GM23338 (cell line): ENCODE data around the gene PAGE2B. TPM values are rescaled to one million over a fixed set of nuclear protein-coding genes. Genes with fewer than 3 reads are reported as not detected.

Experiments
- ATAC-seq: fragments of 200-7000 bp; cut with Tn5 transposase; 3 replicates; pipeline ENCODE4 v1.9.1; 2020
- DNase-seq: peaks from one replicate; pipeline ENCODE4 v3.0.0-alpha.2; 2015; ENCODE audit warnings: low spot score
- H2AFZ ChIP-seq: fragments of 200-600 bp; sonication (generic); 2 replicates; pipeline ENCODE4 v1.8.0; 2016; ENCODE audit warnings: antibody characterized with exemption, mild to moderate bottlenecking, moderate library complexity
- H3F3A ChIP-seq: fragments of 200-600 bp; sonication (generic); replicated peaks from 2 replicates; pipeline ENCODE4 v1.8.0; 2017; ENCODE audit warnings: antibody characterized with exemption, mixed run types, low read depth
- H3K27ac ChIP-seq: fragments of 200-600 bp; sonication (generic); 2 replicates; pipeline ENCODE4 v1.6.1; 2016; ENCODE audit warnings: low read depth
- H3K27me3 ChIP-seq: fragments of 200-600 bp; sonication (generic); 2 replicates; pipeline ENCODE4 v1.8.0; 2016; ENCODE audit warnings: mild to moderate bottlenecking, mixed run types, moderate library complexity; ENCODE audit not compliant: insufficient read depth
- H3K36me3 ChIP-seq: fragments of 200-600 bp; sonication (generic); 2 replicates; pipeline ENCODE4 v1.8.0; 2016; ENCODE audit warnings: mild to moderate bottlenecking; ENCODE audit not compliant: insufficient read depth
- H3K4me1 ChIP-seq: fragments of 200-600 bp; sonication (generic); 2 replicates; pipeline ENCODE4 v1.8.0; 2016; ENCODE audit warnings: mild to moderate bottlenecking, moderate library complexity; ENCODE audit not compliant: insufficient read depth
- H3K4me2 ChIP-seq: fragments of 200-600 bp; sonication (generic); 2 replicates; pipeline ENCODE4 v1.7.1; 2017; ENCODE audit warnings: mixed run types
- H3K4me3 ChIP-seq: fragments of 200-600 bp; sonication (generic); 2 replicates; pipeline ENCODE4 v1.6.1; 2016; ENCODE audit warnings: mixed run types
- H3K79me2 ChIP-seq: fragments of 200-600 bp; sonication (generic); replicated peaks from 2 replicates; pipeline ENCODE4 v1.8.0; 2017; ENCODE audit warnings: mild to moderate bottlenecking; ENCODE audit not compliant: insufficient read depth
- H3K9me2 ChIP-seq: fragments of 200-600 bp; sonication (generic); 2 replicates; pipeline ENCODE4 v1.8.0; 2017; ENCODE audit not compliant: insufficient read depth
- H4K20me1 ChIP-seq: fragments of 200-600 bp; sonication (generic); replicated peaks from 2 replicates; pipeline ENCODE4 v1.8.0; 2017; ENCODE audit warnings: mild to moderate bottlenecking; ENCODE audit not compliant: insufficient read depth
- H3K27ac Mint-ChIP-seq: 2 replicates; pipeline ENCODE4 v1.8.0; 2020; ENCODE audit warnings: inconsistent platforms, mild to moderate bottlenecking, moderate library complexity, mixed read lengths
- H3K27me3 Mint-ChIP-seq: 3 replicates; pipeline ENCODE4 v1.8.0; 2022; ENCODE audit warnings: low read depth, mild to moderate bottlenecking, moderate library complexity, mixed read lengths, inconsistent platforms; ENCODE audit not compliant: insufficient read depth, poor library complexity
- H3K36me3 Mint-ChIP-seq: 3 replicates; pipeline ENCODE4 v1.8.0; 2021; ENCODE audit warnings: low read depth, mild to moderate bottlenecking, inconsistent platforms, moderate library complexity, mixed read lengths
- H3K4me1 Mint-ChIP-seq: 3 replicates; pipeline ENCODE4 v1.8.0; 2020; ENCODE audit warnings: mild to moderate bottlenecking, inconsistent platforms, mixed read lengths
- H3K4me3 Mint-ChIP-seq: 3 replicates; pipeline ENCODE4 v1.8.0; 2021; ENCODE audit warnings: moderate library complexity, mild to moderate bottlenecking, inconsistent platforms, mixed read lengths
- H3K9me3 Mint-ChIP-seq: 3 replicates; pipeline ENCODE4 v1.8.0; 2020; ENCODE audit warnings: moderate library complexity, mild to moderate bottlenecking, inconsistent platforms, mixed read lengths
- CREB1 ChIP-seq: fragments of 250-450 bp; sonication (Bioruptor Pico); IDR thresholded peaks from 2 replicates; pipeline ENCODE4 v1.5.0; 2020; ENCODE audit warnings: low read depth, mild to moderate bottlenecking, moderate library complexity
- CTCF ChIP-seq, 2 experiments: fragments of 200-600 bp in 1 of 2; sonication (generic) in 1 of 2; conservative IDR thresholded peaks; 2 replicates each; pipeline versions ENCODE4 v1.5.1 to v1.6.1; 2016 to 2017; ENCODE audit warnings: antibody characterized with exemption in 2 of 2, low read depth in 2 of 2, mild to moderate bottlenecking in 2 of 2, moderate library complexity in 1 of 2
- ETS1 ChIP-seq: IDR thresholded peaks from 2 replicates; pipeline ENCODE4 v1.6.1; 2016; ENCODE audit warnings: antibody characterized with exemption
- EZH2 ChIP-seq: fragments of 200-600 bp; sonication (generic); IDR thresholded peaks from one replicate; pipeline ENCODE4 v1.8.0; 2017; ENCODE audit warnings: antibody characterized with exemption, mild to moderate bottlenecking, low read depth; ENCODE audit not compliant: unreplicated experiment
- NANOG ChIP-seq: IDR thresholded peaks from 2 replicates; pipeline ENCODE4 v1.6.1; 2016; ENCODE audit warnings: antibody characterized with exemption, borderline replicate concordance
- POLR2AphosphoS5 ChIP-seq: IDR thresholded peaks from 2 replicates; pipeline ENCODE4 v1.6.1; 2016; ENCODE audit warnings: antibody characterized with exemption, low read depth
- ZNF114 ChIP-seq: fragments of 250-450 bp; sonication (Bioruptor Pico); IDR thresholded peaks from 2 replicates; pipeline ENCODE4 v1.5.0; 2020; ENCODE audit warnings: mild to moderate bottlenecking, moderate library complexity
- ZNF331 ChIP-seq: fragments of 250-450 bp; sonication (Bioruptor Pico); IDR thresholded peaks from 2 replicates; pipeline ENCODE4 v1.5.0; 2020; ENCODE audit warnings: low read depth, mild to moderate bottlenecking, moderate library complexity
- ZNF462 ChIP-seq: fragments of 250-450 bp; sonication (Bioruptor Pico); IDR thresholded peaks from 2 replicates; pipeline ENCODE4 v1.5.0; 2020; ENCODE audit warnings: mild to moderate bottlenecking, moderate library complexity
- polyA plus RNA-seq: library from polyadenylated mRNA; unstranded; fragments of >200 nt; fragmentation: Nextera tagmentation; extraction: Ambion mirVana; gene quantifications from 2 replicates; pipeline ENCODE4 v1.2.1, GENCODE V29; 2016
- total RNA-seq: library from RNA; depleted of rRNA; stranded (reverse); fragments of >200 nt; shearing (Covaris generic); gene quantifications from 2 replicates; pipeline ENCODE4 v1.2.3, GENCODE V29; 2014

Gene PAGE2B
- total and polyA plus RNA-seq, 2 experiments from 2014 or later: not detected

- ATAC-seq (peak; percentile 50), DNase-seq (no peak)
- Histone ChIP-seq H3K4me1 (peaks cover 9% of the 10 kb centered on the region; the same call in 1 of the 2 replicates), H2AFZ (no peak within 1 kb of the TSS), H4K20me1 (no peaks in the 10 kb centered on the region), H3K27me3 (no peaks in the 10 kb centered on the region), H3K79me2 (no peaks in the 10 kb centered on the region), H3K4me2 (no peak within 1 kb of the TSS), H3F3A (no peaks in the 10 kb centered on the region), H3K27ac (no peak within 1 kb of the TSS), H3K4me3 (no peak within 1 kb of the TSS), H3K9me2 (no peaks in the 10 kb centered on the region), H3K36me3 (no peaks in the 10 kb centered on the region)
- H3K27me3 Mint-ChIP-seq: no peaks in the 10 kb centered on the region
- TF ChIP-seq POLR2AphosphoS5 (no peak), ZNF114 (CRISPR knock-in tag) (no peak), ETS1 (no peak), ZNF331 (CRISPR knock-in tag) (no peak), CREB1 (CRISPR knock-in tag) (no peak), EZH2 (no peak), CTCF (conservative IDR thresholded peaks at IDR 0.05; ENCODE audit: low read depth in 2 of 2) (no peak)
- H3K9me3 Mint-ChIP-seq: no peaks in the 10 kb centered on the region
- H3K4me1 Mint-ChIP-seq: peaks cover 17% of the 10 kb centered on the region
- H3K36me3 Mint-ChIP-seq: no peaks in the 10 kb centered on the region; the same call in 2 of the 3 replicates
- peak within 1 kb of the TSS; percentile 31 for H3K27ac Mint-ChIP-seq
- no peak within 1 kb of the TSS for H3K4me3 Mint-ChIP-seq
Observed at GRCh38 chrX:55030271-55031205, 44.3 kb upstream of the PAGE2B start, which contains the start of gene ALAS2. ALAS2 (minus strand) TSS chrX:55030977; CDS start chrX:55026000, 4,977 bp downstream.

- Histone ChIP-seq H3K4me2 (no peak overlapping the region), H3K36me3 (no peaks in the 10 kb centered on the region), H3K4me3 (no peak overlapping the region), H3K27ac (no peak overlapping the region), H3K9me2 (no peaks in the 10 kb centered on the region), H3K27me3 (no peaks in the 10 kb centered on the region), H3K4me1 (peaks cover 9% of the 10 kb centered on the region; the same call in 1 of the 2 replicates), H3K79me2 (no peaks in the 10 kb centered on the region), H4K20me1 (no peaks in the 10 kb centered on the region), H2AFZ (no peak overlapping the region), H3F3A (no peaks in the 10 kb centered on the region)
- no peaks in the 10 kb centered on the region; the same call in 2 of the 3 replicates for H3K36me3 Mint-ChIP-seq
- ATAC-seq (no peak), DNase-seq (no peak)
- H3K27ac Mint-ChIP-seq: no peak overlapping the region
- peaks cover 17% of the 10 kb centered on the region for H3K4me1 Mint-ChIP-seq
- H3K27me3 Mint-ChIP-seq: no peaks in the 10 kb centered on the region
- H3K9me3 Mint-ChIP-seq: no peaks in the 10 kb centered on the region
- H3K4me3 Mint-ChIP-seq: no peak overlapping the region
- TF ChIP-seq ETS1 (no peak), ZNF462 (CRISPR knock-in tag) (no peak), EZH2 (no peak), NANOG (no peak), POLR2AphosphoS5 (no peak)
Observed at GRCh38 chrX:55033429-55033828, 41.4 kb upstream of the PAGE2B start.
